Gastrocnemius medialis (tissue), 4 donors: ENCODE results near the gene PELI1.

ENCODE experiments used
- CTCF ChIP-seq, 5 experiments: fragments of 450-650 bp in 3 of 5; fragments of 200-600 bp in 2 of 5; sonication (generic) in 2 of 5; IDR thresholded peaks in 4 of 5; conservative IDR thresholded peaks in 1 of 5; 1 replicate in 4 of 5; 2 replicates in 1 of 5; pipeline ENCODE4 v1.5.1; 2016 to 2019; ENCODE audit warnings: antibody characterized with exemption in 5 of 5, mild to moderate bottlenecking in 3 of 5, moderate library complexity in 3 of 5
- POLR2A ChIP-seq, 2 donors: fragments of 450-650 bp; IDR thresholded peaks; one replicate each; pipeline ENCODE4 v1.6.1; 2017; ENCODE audit warnings: antibody characterized with exemption in 2 of 2, mild to moderate bottlenecking in 2 of 2, moderate library complexity in 2 of 2

GRCh38 chr2:64108666-64109241 lies 35.5 kb downstream of the PELI1 start:
- TF ChIP-seq CTCF (IDR thresholded peaks at IDR 0.05 in 4 of 5, conservative IDR thresholded peaks at IDR 0.05 in 1 of 5) = no peak
- no peak for TF ChIP-seq POLR2A (IDR thresholded peaks at IDR 0.05)
